OCI-LY3 (cell line): ENCODE data around the gene SRM.

Source experiments
- H2AFZ ChIP-seq: fragments of 200-600, 300-600 bp; shearing (Covaris generic); 2 replicates; pipeline ENCODE4 v1.6.0; 2014; ENCODE audit warnings: antibody characterized with exemption, low read depth, low read length
- H3K27ac ChIP-seq: fragments of 200-600, 300-600 bp; sonication (generic); 2 replicates; pipeline ENCODE4 v1.5.1; 2014; ENCODE audit warnings: mild to moderate bottlenecking, low read length, moderate library complexity, mixed read lengths
- H3K27me3 ChIP-seq: fragments of 200-600, 300-600 bp; sonication (generic); 2 replicates; pipeline ENCODE4 v1.6.1; 2014; ENCODE audit warnings: low read depth, low read length, mixed read lengths
- H3K36me3 ChIP-seq: fragments of 200-600, 300-600 bp; sonication (generic); replicated peaks from 2 replicates; pipeline ENCODE3; 2014; ENCODE audit warnings: low read depth, low read length, mixed read lengths
- H3K4me1 ChIP-seq: fragments of 300-600, 200-600 bp; sonication (generic); 2 replicates; pipeline ENCODE4 v1.6.1; 2014; ENCODE audit warnings: low read length, mixed read lengths
- H3K4me2 ChIP-seq: fragments of 200-600, 300-600 bp; sonication (generic); 2 replicates; pipeline ENCODE4 v1.6.1; 2014; ENCODE audit warnings: low read length, mixed read lengths
- H3K4me3 ChIP-seq: fragments of 300-600, 200-600 bp; sonication (generic); 2 replicates; pipeline ENCODE4 v1.5.1; 2014; ENCODE audit warnings: antibody characterized with exemption, mild to moderate bottlenecking, low read length, moderate library complexity
- H3K79me2 ChIP-seq: fragments of 300-600, 200-600 bp; shearing (Covaris generic); 2 replicates; pipeline ENCODE4 v1.6.1; 2014; ENCODE audit warnings: mild to moderate bottlenecking, low read length, mixed read lengths
- H3K9ac ChIP-seq: fragments of 300-600, 200-600 bp; shearing (Covaris generic); 2 replicates; pipeline ENCODE4 v1.6.0; 2014; ENCODE audit warnings: mild to moderate bottlenecking, low read length, moderate library complexity
- H3K9me3 ChIP-seq: fragments of 200-600, 300-600 bp; shearing (Covaris generic); 2 replicates; pipeline ENCODE4 v1.6.1; 2014; ENCODE audit warnings: low read length, mixed read lengths; ENCODE audit not compliant: insufficient read depth
- H4K20me1 ChIP-seq: fragments of 200-600, 300-600 bp; sonication (generic); 2 replicates; pipeline ENCODE4 v1.6.1; 2016; ENCODE audit warnings: low read length, mixed read lengths; ENCODE audit not compliant: insufficient read depth
- EZH2phosphoT487 ChIP-seq: fragments of 200-600 bp; shearing (Covaris generic); IDR thresholded peaks from 2 replicates; pipeline ENCODE4 v1.6.1; 2018; ENCODE audit warnings: antibody characterized with exemption, mixed run types, low read depth
- TF ChIP-seq, protein P1 (sequence below): fragments of 200-600, 300-600 bp; sonication (generic); IDR thresholded peaks from 2 replicates; pipeline ENCODE4 v1.5.1; 2014; ENCODE audit warnings: antibody characterized with exemption, low read length, low read depth

Gene SRM

DNA sequence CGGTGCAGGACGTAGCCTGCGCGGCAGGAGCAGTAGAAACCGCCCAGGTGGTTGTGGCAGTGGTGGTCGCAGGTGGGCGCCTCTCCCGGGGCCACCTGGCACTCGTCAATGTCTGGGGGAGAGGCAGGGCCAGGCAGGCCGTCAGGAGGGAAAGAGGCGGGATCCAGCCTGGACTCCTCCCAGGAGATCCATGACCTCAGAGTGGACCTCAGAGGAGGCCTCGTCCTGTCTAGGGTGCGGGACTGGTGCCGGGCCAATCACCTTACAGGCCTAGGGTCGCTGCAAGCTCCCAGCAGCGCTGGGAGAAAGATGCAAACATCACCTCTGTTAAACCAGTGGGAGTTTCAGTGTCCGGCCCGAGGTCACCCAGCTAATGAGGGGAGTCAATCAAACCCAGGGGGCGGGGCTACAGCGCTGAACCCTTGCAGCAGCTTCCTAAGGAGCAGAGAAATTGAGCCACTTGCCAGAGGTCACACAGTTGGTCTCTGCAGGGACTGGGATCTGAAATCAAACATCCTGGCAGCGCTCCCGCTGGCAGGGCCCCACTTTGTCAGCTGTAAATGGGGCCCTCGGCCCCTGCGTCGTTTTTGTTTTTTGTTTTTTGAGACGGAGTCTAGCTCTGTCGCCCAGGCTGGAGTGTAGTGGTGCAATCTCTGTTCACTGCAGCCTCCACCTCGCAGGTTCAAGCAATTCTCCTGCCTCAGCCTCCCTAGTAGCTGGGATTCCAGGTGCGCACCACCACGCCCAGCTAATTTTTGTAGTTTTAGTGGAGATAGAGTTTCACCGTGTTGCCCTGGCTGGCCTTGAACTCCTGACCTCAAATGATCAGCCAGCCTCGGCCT is 14.2 kb downstream of the SRM start:
- Histone ChIP-seq H3K9ac (no peak overlapping the region), H3K4me2 (no peak overlapping the region), H2AFZ (no peak overlapping the region), H3K27me3 (no peaks in the 10 kb centered on the region), H3K27ac (no peak overlapping the region), H3K4me1 (no peaks in the 10 kb centered on the region), H3K4me3 (no peak overlapping the region), H3K36me3 (no peaks in the 10 kb centered on the region), H4K20me1 (no peaks in the 10 kb centered on the region), H3K9me3 (no peaks in the 10 kb centered on the region), H3K79me2 (no peaks in the 10 kb centered on the region)
- TF ChIP-seq EZH2phosphoT487 = no peak
- TF ChIP-seq, protein P1, sequence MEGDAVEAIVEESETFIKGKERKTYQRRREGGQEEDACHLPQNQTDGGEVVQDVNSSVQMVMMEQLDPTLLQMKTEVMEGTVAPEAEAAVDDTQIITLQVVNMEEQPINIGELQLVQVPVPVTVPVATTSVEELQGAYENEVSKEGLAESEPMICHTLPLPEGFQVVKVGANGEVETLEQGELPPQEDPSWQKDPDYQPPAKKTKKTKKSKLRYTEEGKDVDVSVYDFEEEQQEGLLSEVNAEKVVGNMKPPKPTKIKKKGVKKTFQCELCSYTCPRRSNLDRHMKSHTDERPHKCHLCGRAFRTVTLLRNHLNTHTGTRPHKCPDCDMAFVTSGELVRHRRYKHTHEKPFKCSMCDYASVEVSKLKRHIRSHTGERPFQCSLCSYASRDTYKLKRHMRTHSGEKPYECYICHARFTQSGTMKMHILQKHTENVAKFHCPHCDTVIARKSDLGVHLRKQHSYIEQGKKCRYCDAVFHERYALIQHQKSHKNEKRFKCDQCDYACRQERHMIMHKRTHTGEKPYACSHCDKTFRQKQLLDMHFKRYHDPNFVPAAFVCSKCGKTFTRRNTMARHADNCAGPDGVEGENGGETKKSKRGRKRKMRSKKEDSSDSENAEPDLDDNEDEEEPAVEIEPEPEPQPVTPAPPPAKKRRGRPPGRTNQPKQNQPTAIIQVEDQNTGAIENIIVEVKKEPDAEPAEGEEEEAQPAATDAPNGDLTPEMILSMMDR = no peak

DNA sequence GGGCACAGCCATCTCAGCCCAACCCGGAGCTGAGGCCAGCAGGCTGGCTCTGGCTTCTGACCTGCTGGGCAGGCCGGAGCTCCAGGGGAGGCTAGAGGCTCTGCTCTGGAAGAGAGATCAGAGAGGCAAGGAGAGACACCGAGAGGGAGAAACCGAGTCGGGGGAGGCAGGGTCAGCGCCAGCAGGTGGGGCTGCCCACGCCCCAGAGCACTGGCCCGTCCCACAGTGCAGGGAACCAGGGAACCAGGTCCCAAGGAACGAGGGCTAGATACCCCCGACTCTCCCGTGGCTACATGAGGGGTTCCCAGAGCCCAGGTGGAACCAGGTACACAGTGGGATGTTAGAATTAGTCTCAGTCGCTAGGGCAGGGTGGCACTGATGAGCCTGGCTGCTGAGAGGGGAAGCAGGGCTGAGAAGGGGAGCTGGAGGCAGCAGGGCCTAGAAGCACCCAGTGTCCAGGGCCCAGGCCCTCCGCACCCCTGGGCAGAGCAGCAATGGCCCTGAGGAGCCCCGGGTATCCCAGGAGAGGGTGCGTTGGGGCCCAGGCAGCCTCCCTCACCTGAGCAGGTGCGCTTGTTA is 14.9 kb downstream of the SRM start:
- no peak overlapping the region for H2AFZ ChIP-seq
- H3K4me1 ChIP-seq = no peaks in the 10 kb centered on the region
- TF ChIP-seq, protein P1 = no peak
- TF ChIP-seq EZH2phosphoT487 = no peak
- no peaks in the 10 kb centered on the region for H3K79me2 ChIP-seq
- H3K9me3 ChIP-seq = no peaks in the 10 kb centered on the region
- H3K4me3 ChIP-seq = no peak overlapping the region
- no peaks in the 10 kb centered on the region for H3K27me3 ChIP-seq
- H3K4me2 ChIP-seq = no peak overlapping the region
- H3K27ac ChIP-seq = no peak overlapping the region
- H4K20me1 ChIP-seq = no peaks in the 10 kb centered on the region
- H3K36me3 ChIP-seq = no peaks in the 10 kb centered on the region
- no peak overlapping the region for H3K9ac ChIP-seq

DNA sequence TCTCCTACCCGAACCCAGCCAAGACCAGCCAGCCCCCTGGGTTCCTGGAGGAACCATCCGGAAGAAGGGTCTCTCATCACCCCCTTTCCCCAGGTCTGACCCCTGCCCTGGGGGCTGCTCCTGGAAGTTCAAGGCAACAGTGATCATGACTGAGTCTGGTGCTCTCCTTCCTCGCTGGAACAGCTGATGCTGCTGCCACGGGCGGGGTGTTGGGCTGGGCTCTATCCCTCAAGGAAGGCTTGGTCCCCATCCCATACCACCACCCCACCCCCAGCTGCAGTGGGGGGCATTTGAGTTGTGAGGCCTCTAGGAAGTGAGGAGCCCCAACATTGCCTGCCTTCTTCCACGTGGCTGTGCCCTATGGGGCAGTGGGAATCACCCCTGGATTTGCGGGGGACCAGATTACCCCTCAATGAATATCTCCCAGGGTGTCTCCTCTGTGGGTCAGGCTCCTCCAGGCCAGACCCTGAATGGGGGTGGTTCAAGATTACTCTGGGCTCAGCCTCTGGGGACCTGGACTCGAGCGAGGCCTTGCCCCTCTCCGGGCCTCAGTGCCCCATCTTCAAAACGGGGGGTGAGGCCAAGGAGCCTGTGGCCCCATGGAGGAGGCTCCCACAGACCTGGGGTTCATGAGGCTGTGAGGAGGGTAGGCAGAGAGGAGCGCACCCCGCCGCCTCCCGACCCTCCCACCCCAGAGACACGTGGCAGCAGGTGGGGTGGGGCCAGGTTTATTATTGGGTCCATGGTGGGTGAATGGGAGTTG is 15.6 kb downstream of the SRM start:
- H3K27me3 ChIP-seq = no peaks in the 10 kb centered on the region
- H3K27ac ChIP-seq = no peak overlapping the region
- H4K20me1 ChIP-seq = no peaks in the 10 kb centered on the region
- no peaks in the 10 kb centered on the region for H3K36me3 ChIP-seq
- no peak overlapping the region for H3K4me3 ChIP-seq
- H3K79me2 ChIP-seq = no peaks in the 10 kb centered on the region
- no peaks in the 10 kb centered on the region for H3K9me3 ChIP-seq
- no peak overlapping the region for H3K9ac ChIP-seq
- no peak overlapping the region for H2AFZ ChIP-seq
- H3K4me1 ChIP-seq = no peaks in the 10 kb centered on the region
- H3K4me2 ChIP-seq = no peak overlapping the region
- TF ChIP-seq, protein P1 = no peak
- TF ChIP-seq EZH2phosphoT487 = no peak
